Esophagus mucosa (tissue), 1 donor: ENCODE data around the gene PDE1C. TPM values are rescaled to one million over a fixed set of nuclear protein-coding genes. Genes with fewer than 3 reads are reported as not detected.

Experiments
- ATAC-seq: fragments of 200-7000 bp; cut with Tn5 transposase; one replicate; pipeline ENCODE4 v1.9.1; 2020
- total RNA-seq: library from RNA; stranded (reverse); gene quantifications from one replicate; pipeline ENCODE4 v1.2.4, GENCODE V29; 2023
- donor health status: DM: yes; HTN: yes; CAD: no.

Gene PDE1C
- total RNA-seq, 1 donor from 2014 or later, result 0.72 TPM

GRCh38 chr7:31758755-31759154, 311.5 kb downstream of the PDE1C start:
- ATAC-seq, result no peak

- ATAC-seq, result no peak
These were observed 318.5 kb downstream of the PDE1C start for GRCh38 chr7:31751726-31752125.

DNA sequence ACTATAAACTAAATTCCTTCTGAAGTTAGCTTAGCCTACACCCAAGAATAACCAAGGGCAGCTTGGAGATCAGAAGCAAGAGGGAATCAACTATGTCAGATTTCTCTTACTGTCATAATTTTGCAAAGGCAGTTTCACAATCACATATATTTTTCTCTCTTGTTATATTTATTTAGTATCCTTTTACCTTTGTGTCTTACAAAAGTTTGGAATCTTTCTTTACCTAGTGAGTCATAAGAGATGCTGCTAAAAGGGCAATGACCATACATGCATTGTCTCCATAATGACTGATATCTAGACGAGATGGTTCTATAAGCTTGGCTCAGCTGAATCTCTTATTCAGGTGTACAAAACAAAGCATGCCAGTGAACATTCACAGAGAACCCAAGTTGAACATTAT, 322.1 kb downstream of the PDE1C start:
- ATAC-seq, result peak; percentile 23

GRCh38 chr7:31747553-31747952, 322.7 kb downstream of the PDE1C start:
- ATAC-seq, result peak; percentile 92

DNA sequence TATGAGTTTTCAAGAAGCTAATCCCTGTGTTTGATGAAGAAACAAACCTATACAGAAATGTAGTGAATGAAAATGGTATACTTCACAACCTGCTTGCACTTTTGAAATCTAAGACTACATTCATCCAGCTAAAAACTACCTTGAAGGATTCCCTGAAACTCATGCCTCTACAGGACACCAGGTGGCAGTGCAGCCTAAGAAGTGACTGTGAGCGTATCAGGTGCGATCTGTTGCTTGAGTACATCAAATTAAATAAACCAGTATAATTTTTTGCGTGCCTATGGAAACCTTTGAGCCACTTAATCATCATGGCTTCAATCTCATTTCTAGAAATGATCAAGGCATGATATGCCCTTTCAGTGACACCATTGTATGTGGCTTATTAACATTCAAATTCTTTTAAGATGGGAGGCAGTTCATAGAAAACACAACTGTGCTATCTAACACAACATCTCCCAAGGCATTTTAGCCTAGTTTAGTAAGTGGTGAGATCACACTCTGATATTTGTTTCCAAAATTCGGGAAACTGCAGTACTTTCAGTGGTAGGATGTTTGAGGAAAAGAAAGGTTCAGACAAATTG, 325.8 kb downstream of the PDE1C start:
- ATAC-seq, result peak; percentile 77

GRCh38 chr7:31741852-31742251, 328.4 kb downstream of the PDE1C start:
- no peak for ATAC-seq

GRCh38 chr7:31735991-31736982, 333.9 kb downstream of the PDE1C start:
- ATAC-seq, result peak; percentile 86

DNA sequence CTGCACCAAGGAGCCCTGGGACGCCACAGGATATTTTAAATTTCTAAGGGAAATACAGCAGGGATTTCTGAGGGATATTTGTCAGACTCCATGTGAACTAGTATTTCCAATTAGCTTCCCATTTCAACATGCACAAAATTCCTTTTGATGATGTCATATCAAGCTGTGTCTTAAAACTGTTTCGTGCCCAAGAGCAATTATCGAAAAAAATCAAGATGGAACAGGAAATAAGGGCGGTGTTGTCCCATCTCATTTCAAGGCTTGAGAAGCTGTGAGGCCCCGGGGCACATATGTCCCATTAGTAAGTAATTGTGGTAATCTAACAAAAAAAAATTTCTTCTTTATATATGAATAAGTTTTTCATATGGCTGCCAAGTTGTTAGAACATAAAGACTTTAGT, 335.8 kb downstream of the PDE1C start:
- no peak for ATAC-seq

DNA sequence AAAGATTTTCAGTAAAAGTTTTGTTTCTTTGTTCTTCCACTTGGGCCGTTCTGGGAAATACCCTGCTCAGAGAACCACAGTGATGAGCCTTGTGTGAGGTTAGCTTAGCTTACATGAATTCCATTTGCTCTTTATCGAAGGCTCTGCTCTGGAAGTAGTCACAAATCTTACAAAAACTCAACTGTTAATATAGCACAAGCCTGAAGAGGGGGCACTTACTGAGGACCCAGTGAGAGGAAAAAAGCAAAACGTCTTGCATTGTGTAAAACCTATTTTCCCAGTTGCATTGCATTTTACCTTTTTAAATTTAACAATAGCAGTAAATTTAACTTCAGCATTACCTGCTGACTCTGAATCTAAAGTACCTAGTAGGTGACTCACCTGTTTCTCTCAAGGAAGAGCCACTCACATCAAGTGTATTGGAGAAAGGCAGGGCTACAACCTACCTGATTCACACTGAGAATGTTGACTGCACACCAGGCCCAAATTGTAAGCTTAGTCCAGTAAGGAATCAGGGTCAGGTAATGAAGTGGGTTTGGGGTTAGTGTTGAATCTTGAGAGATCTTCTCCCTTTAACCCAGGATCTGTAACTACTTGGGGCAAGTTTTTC, 340.9 kb downstream of the PDE1C start:
- ATAC-seq, result no peak

- no peak for ATAC-seq
These were observed 345.5 kb downstream of the PDE1C start for GRCh38 chr7:31724696-31725095.

- ATAC-seq, result no peak
These were observed 349.8 kb downstream of the PDE1C start for GRCh38 chr7:31720366-31720765.

GRCh38 chr7:31716355-31716754, 353.9 kb downstream of the PDE1C start:
- ATAC-seq, result no peak

DNA sequence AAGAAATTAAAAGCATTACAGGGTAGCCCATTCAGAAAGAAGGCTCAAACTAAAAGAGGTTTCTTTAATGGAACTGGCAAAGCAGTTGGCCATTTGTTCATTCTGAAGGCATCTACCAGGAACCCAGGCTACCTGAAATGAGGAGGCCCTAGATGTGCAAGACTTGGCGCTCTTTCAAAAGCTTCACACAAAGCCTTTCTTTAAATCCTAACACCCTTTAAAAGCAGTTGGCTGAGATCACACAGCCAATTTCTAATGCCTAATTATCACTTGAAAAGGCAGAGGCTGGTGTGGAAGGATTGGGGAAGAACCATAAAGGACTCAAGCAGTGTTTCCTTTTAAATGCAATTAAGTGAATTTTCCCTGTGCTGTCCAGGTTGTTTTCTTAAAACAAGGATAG, 360.0 kb downstream of the PDE1C start:
- ATAC-seq, result no peak

DNA sequence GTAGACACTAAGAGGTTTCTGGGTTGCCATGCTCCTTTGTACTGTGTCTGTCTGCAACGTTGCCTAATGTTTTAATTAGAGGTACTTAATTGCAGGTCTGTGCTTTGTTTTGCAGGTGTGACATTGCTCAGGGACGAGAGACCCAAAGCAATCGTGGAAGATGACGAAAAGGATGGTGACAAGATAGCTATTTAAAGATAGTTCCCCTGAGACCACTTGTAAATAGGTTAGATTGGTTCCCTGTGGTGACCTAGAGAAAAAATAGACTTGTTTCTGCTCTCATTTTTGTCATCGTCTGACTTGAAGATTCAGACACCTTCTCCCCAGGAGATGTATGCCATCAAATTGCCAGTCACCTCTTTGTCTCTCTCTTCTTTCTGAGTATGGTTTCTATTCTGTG, 363.1 kb downstream of the PDE1C start:
- no peak for ATAC-seq

- ATAC-seq, result no peak
These were observed 364.8 kb downstream of the PDE1C start for GRCh38 chr7:31705377-31705776.

- no peak for ATAC-seq
These were observed 367.9 kb downstream of the PDE1C start for GRCh38 chr7:31702354-31702753.
